SK-N-MC (cell line): ENCODE data around the gene FKBP10.

Experiments
- EZH2 ChIP-seq: fragments of 200-600 bp; sonication (generic); IDR thresholded peaks from one replicate; pipeline ENCODE4 v1.6.1; 2017; ENCODE audit warnings: antibody characterized with exemption
- FOXP2 ChIP-seq: optimal IDR thresholded peaks from 2 replicates; pipeline ENCODE3; 2011; ENCODE audit warnings: mild to moderate bottlenecking, moderate library complexity; ENCODE audit not compliant: insufficient read depth; ENCODE audit errors: extremely low read length, control extremely low read depth
- POLR2AphosphoS5 ChIP-seq: IDR thresholded peaks from 2 replicates; pipeline ENCODE4 v1.6.1; 2012; ENCODE audit warnings: mild to moderate bottlenecking, low read depth, low read length, borderline replicate concordance

GRCh38 chr17:41797377-41797776 is 15.4 kb upstream of the FKBP10 start:
- TF ChIP-seq POLR2AphosphoS5, result no peak
- TF ChIP-seq EZH2, result no peak
- TF ChIP-seq FOXP2, result no peak
